Measurements from ENCODE around the gene RNF138.
"Not testable (repeated sequence)": the region's sequence is repeated elsewhere in the genome, so short reads cannot be mapped to it uniquely, and the experiment has no call there.

The RNF138 gene

GRCh38 chr18:32176745-32177144, 85.1 kb downstream of the RNF138 start:
- DNase-seq = not testable (repeated sequence)

- no peak for DNase-seq
Observed at GRCh38 chr18:32177530-32177929, 85.9 kb downstream of the RNF138 start.

Data from NCI-H1105 treated with DMSO at 0.1 percent for 48 hours (cell line).